DOHH2 (cell line): ENCODE results near the gene IER2.
"Not testable (repeated sequence)": the region's sequence is repeated elsewhere in the genome, so short reads cannot be mapped to it uniquely, and the experiment has no call there.

ENCODE experiments used
- H3F3A ChIP-seq: fragments of 200-600 bp; sonication (generic), shearing (Covaris generic); 2 replicates; pipeline ENCODE4 v1.6.0; 2016; ENCODE audit warnings: antibody characterized with exemption, mild to moderate bottlenecking; ENCODE audit not compliant: control insufficient read depth, insufficient read depth
- H3K27ac ChIP-seq: fragments of 200-600 bp; sonication (generic); 2 replicates; pipeline ENCODE4 v1.5.1; 2014; ENCODE audit warnings: low read depth, mild to moderate bottlenecking, low read length, moderate library complexity
- H3K27me3 ChIP-seq: fragments of 200-600 bp; sonication (generic); 2 replicates; pipeline ENCODE4 v1.6.1; 2014; ENCODE audit warnings: mild to moderate bottlenecking, low read length, mixed read lengths; ENCODE audit not compliant: control insufficient read depth
- H3K36me3 ChIP-seq: fragments of 200-600 bp; sonication (generic); 2 replicates; pipeline ENCODE4 v1.6.1; 2014; ENCODE audit warnings: mild to moderate bottlenecking, low read length, moderate library complexity, mixed read lengths; ENCODE audit not compliant: control insufficient read depth
- H3K4me1 ChIP-seq: fragments of 200-600 bp; sonication (generic); 2 replicates; pipeline ENCODE4 v1.6.1; 2014; ENCODE audit warnings: mild to moderate bottlenecking, low read length, mixed read lengths; ENCODE audit not compliant: control insufficient read depth
- H3K4me2 ChIP-seq: fragments of 200-600 bp; sonication (generic); 2 replicates; pipeline ENCODE4 v1.6.0; 2014; ENCODE audit warnings: mild to moderate bottlenecking, low read length, moderate library complexity
- H3K4me3 ChIP-seq: fragments of 200-600 bp; sonication (generic); 2 replicates; pipeline ENCODE4 v1.5.1; 2014; ENCODE audit warnings: mild to moderate bottlenecking, low read length, mixed read lengths
- H3K79me2 ChIP-seq: fragments of 200-600 bp; sonication (generic); 2 replicates; pipeline ENCODE4 v1.6.1; 2014; ENCODE audit warnings: mild to moderate bottlenecking, low read length, mixed read lengths; ENCODE audit not compliant: control insufficient read depth
- H3K9me2 ChIP-seq: fragments of 200-600 bp; sonication (generic); replicated peaks from 2 replicates; pipeline ENCODE4 v1.6.1; 2014; ENCODE audit warnings: mild to moderate bottlenecking, low read length, mixed read lengths; ENCODE audit not compliant: control insufficient read depth
- H3K9me3 ChIP-seq: fragments of 200-600 bp; sonication (generic); 2 replicates; pipeline ENCODE4 v1.6.1; 2014; ENCODE audit warnings: antibody characterized with exemption, low read length, mixed read lengths; ENCODE audit not compliant: control insufficient read depth, insufficient read depth
- H4K20me1 ChIP-seq: fragments of 200-600 bp; sonication (generic); 2 replicates; pipeline ENCODE4 v1.6.0; 2014; ENCODE audit warnings: low read depth, mild to moderate bottlenecking, antibody characterized with exemption, low read length, moderate library complexity; ENCODE audit not compliant: control insufficient read depth, insufficient read depth
- EZH2phosphoT487 ChIP-seq: fragments of 200-600 bp; sonication (generic); IDR thresholded peaks from 2 replicates; pipeline ENCODE4 v1.6.1; 2017; ENCODE audit warnings: borderline replicate concordance, mild to moderate bottlenecking, antibody characterized with exemption, low read length, moderate library complexity, mixed read lengths
- TF ChIP-seq, protein P1 (sequence below): fragments of 200-600 bp; sonication (generic); IDR thresholded peaks from one replicate; pipeline ENCODE4 v1.5.1; 2014; ENCODE audit warnings: antibody characterized with exemption, mild to moderate bottlenecking, low read depth, low read length; ENCODE audit not compliant: poor library complexity, severe bottlenecking

The IER2 gene

DNA sequence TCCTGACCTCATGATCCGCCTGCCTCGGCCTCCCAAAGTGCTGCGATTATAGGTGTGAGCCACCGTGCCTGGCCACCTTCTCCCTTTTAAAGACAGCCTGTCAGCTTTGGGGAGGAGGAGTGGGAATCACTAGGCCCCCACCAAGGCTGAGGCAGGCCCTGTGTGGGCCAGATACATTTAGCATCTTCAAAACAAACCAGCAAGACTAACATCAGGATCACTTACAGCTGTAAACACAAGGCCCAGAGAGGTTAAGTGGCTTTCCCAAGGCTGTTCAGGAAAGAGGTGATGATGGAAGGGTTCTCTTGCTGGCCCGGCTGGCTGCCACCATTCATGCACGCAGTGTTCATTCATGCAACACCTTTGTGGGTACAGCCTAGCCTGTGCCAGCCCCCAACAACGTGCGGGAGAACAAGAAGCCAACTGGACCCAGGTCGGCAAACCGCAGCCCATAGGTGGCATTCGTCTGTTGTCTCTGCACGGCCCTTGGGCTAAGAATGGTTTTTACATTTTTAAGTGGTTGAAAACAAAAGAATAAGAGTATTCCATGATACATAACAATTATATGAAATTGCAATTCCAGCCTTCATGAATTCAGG is 23.0 kb downstream of the IER2 start:
- peaks cover 40% of the 10 kb centered on the region for H3K4me1 ChIP-seq
- H4K20me1 ChIP-seq: no peaks in the 10 kb centered on the region
- no peaks in the 10 kb centered on the region for H3K9me2 ChIP-seq
- no peaks in the 10 kb centered on the region for H3K27me3 ChIP-seq
- no peak overlapping the region for H3K4me2 ChIP-seq
- no peaks in the 10 kb centered on the region for H3K36me3 ChIP-seq
- H3K79me2 ChIP-seq: no peaks in the 10 kb centered on the region
- H3F3A ChIP-seq: peaks cover 5% of the 10 kb centered on the region; the same call in 1 of the 2 replicates
- no peaks in the 10 kb centered on the region for H3K9me3 ChIP-seq
- no peak overlapping the region for H3K27ac ChIP-seq
- H3K4me3 ChIP-seq: no peak overlapping the region
- TF ChIP-seq, protein P1, sequence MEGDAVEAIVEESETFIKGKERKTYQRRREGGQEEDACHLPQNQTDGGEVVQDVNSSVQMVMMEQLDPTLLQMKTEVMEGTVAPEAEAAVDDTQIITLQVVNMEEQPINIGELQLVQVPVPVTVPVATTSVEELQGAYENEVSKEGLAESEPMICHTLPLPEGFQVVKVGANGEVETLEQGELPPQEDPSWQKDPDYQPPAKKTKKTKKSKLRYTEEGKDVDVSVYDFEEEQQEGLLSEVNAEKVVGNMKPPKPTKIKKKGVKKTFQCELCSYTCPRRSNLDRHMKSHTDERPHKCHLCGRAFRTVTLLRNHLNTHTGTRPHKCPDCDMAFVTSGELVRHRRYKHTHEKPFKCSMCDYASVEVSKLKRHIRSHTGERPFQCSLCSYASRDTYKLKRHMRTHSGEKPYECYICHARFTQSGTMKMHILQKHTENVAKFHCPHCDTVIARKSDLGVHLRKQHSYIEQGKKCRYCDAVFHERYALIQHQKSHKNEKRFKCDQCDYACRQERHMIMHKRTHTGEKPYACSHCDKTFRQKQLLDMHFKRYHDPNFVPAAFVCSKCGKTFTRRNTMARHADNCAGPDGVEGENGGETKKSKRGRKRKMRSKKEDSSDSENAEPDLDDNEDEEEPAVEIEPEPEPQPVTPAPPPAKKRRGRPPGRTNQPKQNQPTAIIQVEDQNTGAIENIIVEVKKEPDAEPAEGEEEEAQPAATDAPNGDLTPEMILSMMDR: no peak
- TF ChIP-seq EZH2phosphoT487: no peak

DNA sequence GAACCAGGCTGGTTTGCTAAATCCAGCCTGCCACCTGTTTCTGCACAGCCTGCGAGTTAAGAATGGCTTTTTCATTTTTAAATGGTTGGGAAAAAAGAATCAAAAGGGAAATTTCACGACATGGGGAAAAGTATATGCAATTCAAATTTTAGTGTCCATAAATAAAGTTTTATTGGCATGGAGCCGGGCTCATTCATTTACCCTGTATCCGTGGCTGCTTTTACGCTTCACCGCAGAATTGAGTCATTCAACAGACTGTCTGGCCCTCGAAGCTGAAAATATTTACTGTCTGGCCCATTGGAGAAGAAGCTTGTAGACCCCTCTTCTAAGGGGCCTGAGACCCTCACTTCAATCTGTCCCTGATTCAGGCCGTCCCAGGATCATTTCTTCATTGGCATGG is 26.1 kb downstream of the IER2 start:
- H3K27me3 ChIP-seq: no peaks in the 10 kb centered on the region
- no peaks in the 10 kb centered on the region for H3K9me3 ChIP-seq
- H3K4me1 ChIP-seq: peaks cover 31% of the 10 kb centered on the region
- no peaks in the 10 kb centered on the region for H4K20me1 ChIP-seq
- H3K79me2 ChIP-seq: no peaks in the 10 kb centered on the region
- 0 out of 2 replicates have a peak, but pooled peaks cover 2% of the 10 kb centered on the region for H3F3A ChIP-seq
- H3K9me2 ChIP-seq: no peaks in the 10 kb centered on the region
- no peak overlapping the region for H3K27ac ChIP-seq
- TF ChIP-seq, protein P1: no peak
- TF ChIP-seq EZH2phosphoT487: no peak
- H3K36me3 ChIP-seq: no peaks in the 10 kb centered on the region
- H3K4me3 ChIP-seq: no peak overlapping the region
- H3K4me2 ChIP-seq: no peak overlapping the region

DNA sequence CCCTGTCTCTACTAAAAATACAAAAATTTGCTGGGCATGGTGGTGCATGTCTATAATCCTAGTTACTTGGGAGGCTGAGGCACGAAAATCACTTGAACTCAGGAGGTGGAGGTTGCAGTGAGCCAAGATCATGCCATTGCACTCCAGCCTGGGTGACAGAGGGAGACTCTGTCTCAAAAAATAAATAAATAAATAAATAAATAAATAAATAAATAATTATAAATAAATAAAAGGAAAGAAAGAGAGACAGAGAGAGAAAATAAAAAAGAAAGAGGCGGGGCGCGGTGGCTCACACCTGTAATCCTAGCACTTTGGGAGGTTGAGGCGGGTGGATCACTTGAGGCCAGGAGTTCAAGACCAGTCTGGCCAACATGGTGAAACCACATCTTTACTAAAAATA is 27.4 kb downstream of the IER2 start:
- peaks cover 33% of the 10 kb centered on the region for H3K4me1 ChIP-seq
- not testable (repeated sequence) for H3K4me3 ChIP-seq, H3K9me2 ChIP-seq, H3K9me3 ChIP-seq, H3F3A ChIP-seq, H3K27me3 ChIP-seq, H3K27ac ChIP-seq, H3K36me3 ChIP-seq, H3K4me2 ChIP-seq, H4K20me1 ChIP-seq, H3K79me2 ChIP-seq

DNA sequence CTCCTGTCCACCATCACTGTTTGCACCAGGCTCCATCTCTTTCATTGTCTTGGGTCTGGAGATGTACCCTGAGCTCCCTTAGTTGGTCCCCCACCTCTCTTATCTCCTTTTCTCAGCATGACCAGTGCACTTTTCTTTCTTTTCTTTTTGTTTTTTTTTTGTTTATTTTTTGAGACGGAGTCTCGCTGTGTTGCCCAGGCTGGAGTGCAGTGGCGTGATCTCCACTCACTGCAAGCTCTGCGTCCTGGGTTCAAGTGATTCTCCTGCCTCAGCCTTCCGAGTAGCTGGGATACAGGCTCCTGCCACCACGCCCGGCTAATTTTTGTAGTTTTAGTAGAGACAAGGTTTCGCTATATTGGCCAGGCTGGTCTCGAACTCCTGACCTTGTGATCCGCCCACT is 28.1 kb downstream of the IER2 start:
- not testable (repeated sequence) for H3F3A ChIP-seq, H3K4me2 ChIP-seq, H3K9me3 ChIP-seq, H3K4me3 ChIP-seq, H3K9me2 ChIP-seq, H3K27ac ChIP-seq, H3K79me2 ChIP-seq, H4K20me1 ChIP-seq, H3K36me3 ChIP-seq, H3K27me3 ChIP-seq
- peaks cover 25% of the 10 kb centered on the region for H3K4me1 ChIP-seq
